Heart right ventricle (tissue), 16 donors: ENCODE data around the gene RYR3. TPM values are rescaled to one million over a fixed set of nuclear protein-coding genes. Genes with fewer than 3 reads are reported as not detected.
A peak's percentile ranks its signal among the peaks of the same experiment; 100 is the strongest.

ENCODE experiments used
- ATAC-seq, 8 donors: fragments of 200-7000 bp; cut with Tn5 transposase; one replicate each; pipeline ENCODE4 v1.9.1; 2020; ENCODE audit warnings: mild to moderate bottlenecking in 8 of 8, moderate library complexity in 8 of 8, moderate number of reproducible peaks in 1 of 8
- DNase-seq, 2 donors: peaks; one replicate each; pipeline ENCODE4 v3.0.0-alpha.2; 2020
- H3K27ac ChIP-seq, 10 donors: fragments of 200-600 bp; sonication (generic) in 2 of 10; one replicate each; pipeline versions ENCODE4 v1.5.0 to v1.8.0; 2020 to 2022; ENCODE audit warnings: mild to moderate bottlenecking in 3 of 10
- H3K27me3 ChIP-seq, 7 donors: fragments of 200-600 bp; one replicate each; pipeline ENCODE4 v1.8.0; 2021 to 2022; ENCODE audit warnings: mild to moderate bottlenecking in 2 of 7
- H3K36me3 ChIP-seq, 9 donors: fragments of 200-600 bp; sonication (generic) in 1 of 9; one replicate each; pipeline versions ENCODE4 v1.5.0 to v1.8.0; 2020 to 2022; ENCODE audit warnings: mild to moderate bottlenecking in 2 of 9
- H3K4me1 ChIP-seq, 9 donors: fragments of 200-600 bp; sonication (generic) in 1 of 9; one replicate each; pipeline versions ENCODE4 v1.5.0 to v1.8.0; 2020 to 2022; ENCODE audit warnings: mild to moderate bottlenecking in 4 of 9
- H3K4me3 ChIP-seq, 10 donors: fragments of 200-600 bp; sonication (generic) in 2 of 10; one replicate each; pipeline versions ENCODE4 v1.5.0 to v1.8.0; 2020 to 2022; ENCODE audit warnings: mild to moderate bottlenecking in 7 of 10, moderate library complexity in 2 of 10
- H3K9me3 ChIP-seq, 11 donors: fragments of 200-600 bp in 10 of 11; sonication (generic) in 2 of 11; one replicate each; pipeline versions ENCODE4 v1.5.0 to v1.8.0; 2013 to 2022; ENCODE audit warnings: mild to moderate bottlenecking in 2 of 11, control low read depth in 1 of 11, moderate library complexity in 1 of 11
- CTCF ChIP-seq, 9 donors: fragments of 200-600 bp; sonication (generic) in 2 of 9; IDR thresholded peaks; one replicate each; pipeline versions ENCODE4 v1.5.0 to v1.8.0; 2021 to 2022; ENCODE audit warnings: antibody characterized with exemption in 9 of 9, mild to moderate bottlenecking in 5 of 9, moderate library complexity in 1 of 9
- WGBS, 2 donors: extraction: QIAGEN DNeasy Blood & Tissue Kit; methylation state at CpG; one replicate each; pipeline ENCODE4 v1.1.7; 2013; ENCODE audit warnings: inconsistent platforms in 1 of 2; 5-methylcytosine and 5-hydroxymethylcytosine counted together
- intact Hi-C, 10 donors: fragments of 100-400 bp; cut with DNase I; formaldehyde crosslinking; loops; one replicate each; pipeline versions ENCODE4 v1.11.1 to v1.14.2; 2022
- polyA plus RNA-seq, 2 donors: library from polyadenylated mRNA; stranded (reverse); fragments of 200-250 nt; gene quantifications; one replicate each; pipeline ENCODE4 v1.2.3, GENCODE V29; 2013
- total RNA-seq, 10 donors: library from RNA; stranded (reverse); fragmentation: NEBNext Ultra II Directional in 3 of 10; extraction: Animal tissue kit (Norgen Biotek cat#: 25700) in 3 of 10; gene quantifications; one replicate each; pipeline versions ENCODE4 v1.2.1 to v1.2.4, GENCODE V29; 2021 to 2023
- donor health status: Arrhythmogenic right ventricular cardiomyopathy.
- donor health status: ischemic (EF 13 %, LVEDD 7.1; RV severe dilation, severe dysfunction).
- donor health status: healthy with polysubstance abuse.
- donor health status: DM: no; HTN: yes; CAD: no.
- donor health status: DM: no; HTN: no; CAD: no.
- donor health status: ischemic (EF 25% LVEDD 6.9; RV normal size, moderate dysfunction).
- donor health status: ischemic (EF 25% LVEDD 5.7; RV mildly dilated, moderate dysfunction).
- donor health status: healthy.
- donor health status: DM: yes; HTN: yes; CAD: no.
- donor health status: Ischemic cardiomyopathy.
- donor health status: ischemic (EF 35%, LVEDD 5.7; RV mildly dilated, moderate dysfunction).
- donor health status: nonischemic (EF 11% LVEDD 7.7; RV severe dilation, severe dysfunction).
- donor health status: DM: yes; HTN: yes; CAD: no.
- donor health status: PGD.
- donor health status: ischemic (EF 29% LVEDD 5.4; RV normal size, mild dysfunction).
- donor health status: nonischemic (EF 23%, LVEDD 6.1; RV moderate dilation, normal function).

The RYR3 gene
- total and polyA plus RNA-seq, 12 donors, result 0.02 to 1.00 (median 0.13) TPM; not detected in 2

GRCh38 chr15:33859992-33860545 is 549.3 kb downstream of the RYR3 start:
- ATAC-seq (no peak), DNase-seq (no peak)
- H3K36me3 ChIP-seq, result peaks cover 0 to 33% (median 0%) of the 10 kb centered on the region in 9 donors
- no peaks in the 10 kb centered on the region for H3K27me3 ChIP-seq
- intact Hi-C loops, result no loop called here
- no peaks in the 10 kb centered on the region for H3K4me1 ChIP-seq
- 72 to 76% methylated on average over 1 of the region's 1 CpG for WGBS, 2 donors
- no peak overlapping the region for H3K4me3 ChIP-seq
- no peak for TF ChIP-seq CTCF (IDR thresholded peaks at IDR 0.05)
- no peaks in the 10 kb centered on the region for H3K9me3 ChIP-seq
- no peak overlapping the region for H3K27ac ChIP-seq

- Histone ChIP-seq H3K4me1 (peaks cover 0 to 6% (median 0%) of the 10 kb centered on the region in 9 donors), H3K27ac (no peak overlapping the region), H3K36me3 (peaks cover 0 to 39% (median 0%) of the 10 kb centered on the region in 9 donors), H3K4me3 (no peak overlapping the region), H3K27me3 (no peaks in the 10 kb centered on the region), H3K9me3 (no peaks in the 10 kb centered on the region)
- intact Hi-C loops, result no loop called here
- TF ChIP-seq CTCF (IDR thresholded peaks at IDR 0.05), result no peak
- WGBS, 2 donors, result 94 to 96% methylated on average over 3 of the region's 3 CpGs
- no peak for DNase-seq
- no peak for ATAC-seq
Measured at GRCh38 chr15:33860754-33861153, 550.0 kb downstream of the RYR3 start.

GRCh38 chr15:33864360-33865075 is 553.8 kb downstream of the RYR3 start:
- no peak overlapping the region for H3K4me3 ChIP-seq
- ATAC-seq (no peak), DNase-seq (no peak)
- no peak for TF ChIP-seq CTCF (IDR thresholded peaks at IDR 0.05)
- 91 to 93% methylated on average over 5 of the region's 5 CpGs for WGBS, 2 donors
- H3K9me3 ChIP-seq, result no peaks in the 10 kb centered on the region
- peaks cover 0 to 50% (median 3%) of the 10 kb centered on the region in 9 donors for H3K36me3 ChIP-seq
- intact Hi-C loops, result no loop called here
- no peaks in the 10 kb centered on the region for H3K27me3 ChIP-seq
- peaks cover 0 to 8% (median 0%) of the 10 kb centered on the region in 9 donors for H3K4me1 ChIP-seq
- no peak overlapping the region for H3K27ac ChIP-seq

GRCh38 chr15:33865416-33865815 is 554.6 kb downstream of the RYR3 start:
- TF ChIP-seq CTCF (IDR thresholded peaks at IDR 0.05), result no peak

More at GRCh38 chr15:33865416-33865815, 554.6 kb downstream of the RYR3 start:
- ATAC-seq (peak in 1 of 8 donors; percentile 35), DNase-seq (no peak)
- Histone ChIP-seq H3K27me3 (no peaks in the 10 kb centered on the region), H3K9me3 (no peaks in the 10 kb centered on the region), H3K36me3 (peaks cover 0 to 43% (median 3%) of the 10 kb centered on the region in 9 donors), H3K4me1 (peaks cover 0 to 8% (median 0%) of the 10 kb centered on the region in 9 donors), H3K27ac (no peak overlapping the region), H3K4me3 (no peak overlapping the region)
- intact Hi-C loops, result no loop called here
- 75 to 85% methylated on average over 6 of the region's 6 CpGs for WGBS, 2 donors
